HCEC 1CT (cell line): ENCODE measurements around the gene TK1.

Source experiments
- DNase-seq: peaks from one replicate; pipeline ENCODE4 v3.0.0-alpha.2; 2017

Gene TK1

DNA sequence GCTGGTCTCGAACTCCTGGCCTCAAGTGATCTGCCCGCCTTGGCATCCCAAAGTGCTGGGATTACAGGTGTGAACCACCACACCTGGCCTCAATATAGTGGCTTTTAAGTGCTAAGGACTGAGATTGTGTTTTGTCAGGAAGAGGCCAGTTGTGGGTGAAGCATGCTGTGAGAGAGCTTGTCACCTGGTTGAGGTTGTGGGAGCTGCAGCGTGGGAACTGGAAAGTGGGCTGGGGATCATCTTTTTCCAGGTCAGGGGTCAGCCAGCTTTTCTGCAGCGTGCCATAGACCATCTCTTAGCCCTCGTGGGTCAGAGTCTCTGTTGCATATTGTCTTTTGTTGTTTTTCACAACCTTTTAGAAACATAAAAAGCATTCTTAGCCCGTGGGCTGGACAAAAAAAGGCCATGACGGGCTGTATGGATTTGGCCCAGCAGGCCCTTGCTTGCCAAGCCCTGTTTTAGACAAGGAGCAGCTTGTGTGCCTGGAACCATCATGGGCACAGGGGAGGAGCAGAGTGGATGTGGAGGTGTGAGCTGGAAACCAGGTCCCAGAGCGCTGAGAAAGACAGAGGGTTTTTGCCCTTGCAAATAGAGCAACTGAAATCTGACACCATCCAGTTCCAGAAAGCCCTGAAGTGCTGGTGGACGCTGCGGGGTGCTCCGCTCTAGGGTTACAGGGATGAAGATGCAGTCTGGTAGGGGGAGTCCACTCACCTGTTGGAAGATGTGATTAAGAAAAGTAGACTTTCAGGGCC lies 32.7 kb upstream of the TK1 start:
- no peak for DNase-seq

DNA sequence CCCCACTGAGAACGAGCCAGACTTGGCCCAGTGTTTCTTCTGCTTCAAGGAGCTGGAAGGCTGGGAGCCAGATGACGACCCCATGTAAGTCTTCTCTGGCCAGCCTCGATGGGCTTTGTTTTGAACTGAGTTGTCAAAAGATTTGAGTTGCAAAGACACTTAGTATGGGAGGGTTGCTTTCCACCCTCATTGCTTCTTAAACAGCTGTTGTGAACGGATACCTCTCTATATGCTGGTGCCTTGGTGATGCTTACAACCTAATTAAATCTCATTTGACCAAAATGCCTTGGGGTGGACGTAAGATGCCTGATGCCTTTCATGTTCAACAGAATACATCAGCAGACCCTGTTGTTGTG lies 27.8 kb upstream of the TK1 start:
- DNase-seq = no peak

DNA sequence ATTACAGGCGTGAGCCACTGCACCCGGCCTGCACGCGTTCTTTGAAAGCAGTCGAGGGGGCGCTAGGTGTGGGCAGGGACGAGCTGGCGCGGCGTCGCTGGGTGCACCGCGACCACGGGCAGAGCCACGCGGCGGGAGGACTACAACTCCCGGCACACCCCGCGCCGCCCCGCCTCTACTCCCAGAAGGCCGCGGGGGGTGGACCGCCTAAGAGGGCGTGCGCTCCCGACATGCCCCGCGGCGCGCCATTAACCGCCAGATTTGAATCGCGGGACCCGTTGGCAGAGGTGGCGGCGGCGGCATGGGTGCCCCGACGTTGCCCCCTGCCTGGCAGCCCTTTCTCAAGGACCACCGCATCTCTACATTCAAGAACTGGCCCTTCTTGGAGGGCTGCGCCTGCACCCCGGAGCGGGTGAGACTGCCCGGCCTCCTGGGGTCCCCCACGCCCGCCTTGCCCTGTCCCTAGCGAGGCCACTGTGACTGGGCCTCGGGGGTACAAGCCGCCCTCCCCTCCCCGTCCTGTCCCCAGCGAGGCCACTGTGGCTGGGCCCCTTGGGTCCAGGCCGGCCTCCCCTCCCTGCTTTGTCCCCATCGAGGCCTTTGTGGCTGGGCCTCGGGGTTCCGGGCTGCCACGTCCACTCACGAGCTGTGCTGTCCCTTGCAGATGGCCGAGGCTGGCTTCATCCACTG lies 27.3 kb upstream of the TK1 start, which contains the start of gene BIRC5:
TSS of gene BIRC5 (plus strand) at position 238 of the 690 bp plus-strand sequence. CDS start at position 302, 64 bp downstream.
- peak; percentile 82 for DNase-seq

DNA sequence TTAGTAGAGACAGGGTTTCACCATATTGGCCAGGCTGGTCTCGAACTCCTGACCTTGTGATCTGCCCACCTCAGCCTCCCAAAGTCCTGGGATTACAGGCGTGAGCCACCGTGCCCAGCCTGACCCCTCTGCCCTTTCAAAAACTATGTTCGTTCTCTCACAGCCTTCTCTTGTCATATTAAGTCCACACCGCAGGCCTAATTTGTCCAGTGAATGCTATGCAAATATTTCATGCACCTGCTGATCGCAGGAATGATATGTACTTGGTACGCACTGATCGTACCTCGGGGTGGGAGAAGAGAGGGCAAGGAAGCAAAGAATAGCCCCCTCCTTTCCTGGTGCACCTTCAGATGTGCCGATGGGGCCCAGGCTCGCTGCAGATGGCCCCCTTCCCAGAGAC lies 24.2 kb upstream of the TK1 start:
- DNase-seq = no peak

DNA sequence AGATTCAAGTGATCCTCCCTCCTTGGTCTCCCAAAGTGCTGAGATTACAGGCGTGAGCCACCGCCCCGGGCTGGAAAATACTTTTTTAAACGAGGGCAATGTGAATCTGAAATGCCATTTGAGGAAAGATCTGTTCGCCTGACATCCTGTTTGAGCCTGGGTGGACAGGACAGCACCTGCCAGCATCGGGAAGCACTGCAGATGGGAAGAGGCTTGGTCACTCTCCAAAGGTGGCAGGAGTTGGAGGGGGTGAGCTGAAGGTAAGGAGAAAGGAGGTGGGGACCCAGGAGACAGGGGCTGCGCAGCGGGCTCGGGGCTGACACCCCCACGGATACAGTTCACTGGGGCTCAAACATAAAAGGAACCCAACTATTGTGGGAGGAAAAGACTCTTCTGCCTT lies 23.3 kb upstream of the TK1 start:
- DNase-seq = no peak

DNA sequence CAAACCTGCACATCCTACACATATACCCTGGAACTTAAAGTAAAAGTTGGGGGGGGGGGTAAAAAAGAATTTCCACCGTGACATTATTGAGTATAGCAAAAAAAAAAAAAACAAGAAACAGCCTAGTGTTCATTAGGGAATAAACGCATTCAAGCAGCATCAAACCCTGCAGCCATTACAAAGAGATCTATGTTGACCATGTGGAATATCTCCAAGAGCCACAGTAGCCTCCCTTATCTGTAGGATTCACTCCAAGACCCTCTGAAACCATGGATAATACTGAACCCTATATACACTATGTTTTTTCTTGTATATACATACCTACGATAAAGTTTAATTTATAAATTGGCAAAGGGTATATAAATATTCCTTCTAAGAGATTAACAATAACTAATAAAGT lies 21.6 kb upstream of the TK1 start:
- no peak for DNase-seq

DNA sequence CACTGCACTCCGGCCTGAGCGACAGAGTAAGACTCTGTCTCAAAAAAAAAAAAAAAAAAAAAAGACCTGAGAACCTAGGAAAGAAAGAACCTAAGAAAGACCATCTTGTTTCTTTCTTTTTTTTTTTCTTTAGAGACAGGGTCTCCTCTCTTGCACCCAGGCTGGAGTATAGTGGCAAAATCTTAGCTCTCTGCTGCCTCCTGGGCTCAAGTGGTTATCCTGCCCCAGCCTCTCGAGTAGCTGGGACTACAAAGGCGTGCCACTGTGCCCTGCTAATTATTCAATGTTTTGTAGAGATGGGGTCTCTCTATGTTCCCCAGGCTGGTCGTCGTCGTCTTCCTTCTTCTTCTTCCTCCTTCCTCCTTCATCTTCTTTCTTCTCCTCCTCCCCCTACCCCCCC lies 19.4 kb upstream of the TK1 start:
- DNase-seq = no peak

DNA sequence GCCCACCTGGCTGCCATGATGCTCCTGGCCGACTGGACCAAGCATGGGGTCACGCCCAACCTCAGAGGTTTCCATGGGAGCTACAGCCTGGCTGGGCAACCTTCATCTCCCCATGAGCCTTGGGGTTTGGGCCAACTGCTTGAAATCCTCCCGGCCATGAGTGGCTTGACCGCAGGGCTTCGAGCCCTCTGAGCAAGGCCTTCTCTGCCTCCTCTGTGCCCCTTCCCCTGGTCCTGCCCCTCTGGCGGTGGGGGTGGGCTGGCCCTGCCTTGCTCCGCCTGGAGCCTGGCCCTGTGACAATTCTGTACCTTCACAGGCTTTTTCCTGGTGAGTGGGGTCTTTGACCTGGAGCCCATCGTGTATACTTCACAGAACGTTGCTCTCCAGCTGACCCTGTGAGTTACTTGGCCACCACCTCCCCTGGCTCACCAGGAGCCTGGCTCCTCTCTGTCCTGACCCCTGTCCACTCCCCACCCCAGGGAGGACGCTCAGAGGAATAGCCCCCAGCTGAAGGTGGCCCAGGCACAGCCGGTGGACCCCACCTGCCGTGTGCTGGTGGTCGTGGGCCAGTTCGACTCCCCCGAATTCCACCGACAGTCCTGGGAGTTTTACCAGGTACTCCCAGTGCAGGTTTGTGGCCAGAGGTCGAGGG lies 18.4 kb upstream of the TK1 start:
- no peak for DNase-seq

DNA sequence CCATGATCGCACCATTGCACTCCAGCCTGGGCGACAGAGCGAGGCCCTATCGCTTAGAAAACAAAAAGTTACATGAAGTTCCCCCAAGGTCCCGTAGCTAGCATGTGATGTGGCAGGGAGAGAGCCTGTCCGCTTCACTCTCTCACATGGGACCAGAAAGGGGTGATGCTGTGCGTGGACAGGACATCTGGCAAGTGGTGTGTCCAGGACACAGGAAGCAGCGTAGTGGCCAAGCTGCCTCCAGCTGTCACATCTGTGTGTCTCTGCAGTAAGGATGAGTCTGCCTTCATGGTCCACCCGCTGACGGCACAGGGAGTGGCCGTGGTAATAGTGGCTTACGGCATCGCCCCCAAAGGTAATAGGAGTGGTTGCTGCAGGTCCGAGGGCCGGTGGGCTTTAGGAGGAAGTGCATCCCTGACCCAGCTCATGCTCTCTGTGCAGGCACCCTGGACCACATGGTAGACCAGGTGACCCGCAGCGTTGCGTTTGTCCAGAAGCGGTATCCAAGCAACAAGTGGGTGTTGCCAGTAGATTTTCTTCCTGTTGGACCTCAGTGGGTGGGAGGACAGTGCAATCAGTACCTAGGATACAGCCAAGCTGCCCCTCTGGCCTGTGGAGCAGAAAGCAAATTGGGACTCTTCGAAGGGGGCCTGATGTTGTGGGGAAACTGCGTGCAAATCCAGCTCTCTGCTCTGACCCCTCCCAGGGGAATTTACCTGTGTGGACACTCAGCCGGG lies 17.7 kb upstream of the TK1 start:
- no peak for DNase-seq

DNA sequence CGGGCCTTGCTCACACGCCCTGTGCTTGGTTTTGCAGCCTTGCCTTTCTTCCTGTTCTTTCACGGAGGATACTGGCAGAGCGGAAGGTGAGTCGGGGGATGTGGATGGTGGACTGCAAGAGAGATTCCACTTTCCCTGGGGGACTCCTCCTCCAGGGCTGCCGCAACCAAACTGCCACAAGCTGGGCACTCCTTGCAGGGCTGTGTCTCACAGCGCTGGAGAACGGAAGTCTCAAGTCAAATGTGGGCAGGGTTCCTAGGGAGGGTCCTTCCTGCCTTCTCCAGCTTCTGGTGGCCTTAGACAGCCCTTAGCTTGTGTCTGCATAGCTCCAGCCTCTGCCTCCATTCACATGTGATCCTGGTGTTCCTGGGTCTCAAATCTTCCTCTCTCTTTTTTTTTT lies 15.8 kb upstream of the TK1 start:
- DNase-seq = no peak

DNA sequence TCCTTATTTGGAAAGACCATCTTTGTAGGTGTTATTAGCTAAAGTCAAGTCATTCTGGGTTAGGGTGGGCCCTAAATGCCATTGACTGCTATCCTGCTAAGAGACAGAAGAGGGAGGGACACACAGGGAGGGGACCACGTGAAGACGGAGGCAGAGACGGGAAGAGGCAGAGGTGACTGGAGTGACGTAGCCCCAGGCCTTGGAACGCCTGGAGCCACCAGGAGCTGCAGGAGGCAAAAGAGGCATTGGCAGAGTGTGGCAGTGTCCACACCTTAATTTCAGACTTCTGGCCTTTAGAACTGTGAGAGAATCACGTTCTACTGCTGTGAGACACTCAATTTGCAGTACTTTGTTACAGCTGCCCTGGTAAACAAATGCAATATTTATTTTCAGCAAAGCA lies 13.6 kb upstream of the TK1 start:
- no peak for DNase-seq

DNA sequence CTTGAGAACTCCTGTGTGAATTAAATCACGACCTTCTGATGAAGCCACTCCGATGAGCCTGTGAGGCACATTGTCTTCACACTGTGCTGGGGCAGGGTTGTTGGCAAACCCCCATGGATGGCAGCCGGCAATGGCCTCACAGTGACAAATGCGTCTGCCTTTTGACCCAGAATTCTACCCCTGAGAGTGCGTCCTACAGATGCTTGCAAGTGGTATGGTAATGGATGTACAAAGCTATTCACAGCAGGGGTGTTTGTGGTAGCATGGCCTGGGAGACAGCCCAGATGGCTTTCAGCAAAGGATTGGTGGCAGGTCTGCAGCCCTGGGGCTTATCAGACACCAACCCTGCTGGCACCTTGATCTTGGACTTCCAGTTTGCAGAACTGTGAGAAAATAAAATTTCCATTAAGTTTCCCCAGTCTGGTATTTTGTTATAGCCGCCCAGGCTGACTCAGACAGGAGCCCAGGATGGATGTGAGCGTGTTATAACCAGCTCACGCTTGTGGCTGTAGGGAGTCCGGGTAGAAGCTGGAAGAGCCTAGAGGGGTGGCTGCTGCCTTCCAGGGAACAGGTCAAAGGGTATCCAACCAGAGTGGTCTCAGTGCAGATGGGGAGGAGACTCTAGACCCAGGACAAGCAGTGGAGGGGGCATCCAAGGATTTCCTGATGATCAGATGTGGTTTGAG lies 10.4 kb upstream of the TK1 start:
- DNase-seq = no peak

DNA sequence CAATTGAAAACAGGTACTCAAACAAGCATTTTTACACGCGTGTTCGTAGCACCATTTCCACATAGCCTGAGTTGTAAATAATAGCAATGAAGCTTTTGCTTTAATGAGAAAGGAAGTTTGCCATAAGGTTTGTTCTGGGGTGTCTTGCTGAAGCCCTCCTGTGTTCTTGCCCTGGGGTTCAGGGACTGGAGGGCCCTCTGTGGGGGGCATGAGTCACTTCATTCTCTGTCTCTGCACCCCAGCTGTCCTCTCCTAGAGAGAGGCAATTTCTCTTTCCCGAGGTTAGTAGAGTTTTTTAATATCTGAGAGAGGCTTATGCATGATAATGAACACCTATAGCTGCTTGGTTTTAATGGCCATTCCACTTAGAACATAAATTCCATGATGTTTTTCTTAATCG lies 9.9 kb upstream of the TK1 start:
- peak; percentile 29 for DNase-seq

DNA sequence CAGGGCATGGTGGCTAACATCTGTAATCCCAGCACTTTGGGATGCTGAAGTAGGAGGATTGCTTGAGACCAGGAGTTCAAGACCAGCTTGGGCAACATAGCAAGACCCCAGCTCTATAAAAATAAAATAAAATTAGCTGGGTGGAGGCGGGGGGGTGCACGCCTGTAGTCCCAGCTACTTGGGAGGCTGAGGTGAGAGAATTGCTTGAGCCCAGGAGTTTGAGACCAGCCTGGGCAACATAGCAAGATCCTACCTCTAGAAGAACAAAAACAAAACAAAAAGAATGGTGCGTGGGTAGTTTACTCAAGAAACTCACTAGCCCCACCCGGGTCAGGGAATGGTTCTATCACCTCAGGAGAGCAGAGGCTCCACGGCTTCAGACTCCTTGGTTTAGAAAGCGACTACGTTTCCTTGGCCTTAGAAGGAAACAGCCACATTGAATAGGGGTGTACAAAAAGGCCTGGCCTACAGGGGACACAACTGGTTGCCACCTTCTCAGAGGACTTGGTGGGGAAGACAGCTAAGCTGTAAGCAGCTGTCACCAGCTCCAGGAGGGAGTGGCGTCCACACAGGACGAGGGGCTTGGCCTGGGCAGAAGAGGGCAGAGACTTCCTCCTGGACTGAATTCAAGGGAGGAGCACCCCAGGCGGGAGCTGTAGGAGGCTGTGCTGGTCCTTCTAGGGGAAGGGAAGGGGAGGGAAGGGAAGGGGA lies 716 bp downstream of the TK1 start:
- peak; percentile 34 for DNase-seq

DNA sequence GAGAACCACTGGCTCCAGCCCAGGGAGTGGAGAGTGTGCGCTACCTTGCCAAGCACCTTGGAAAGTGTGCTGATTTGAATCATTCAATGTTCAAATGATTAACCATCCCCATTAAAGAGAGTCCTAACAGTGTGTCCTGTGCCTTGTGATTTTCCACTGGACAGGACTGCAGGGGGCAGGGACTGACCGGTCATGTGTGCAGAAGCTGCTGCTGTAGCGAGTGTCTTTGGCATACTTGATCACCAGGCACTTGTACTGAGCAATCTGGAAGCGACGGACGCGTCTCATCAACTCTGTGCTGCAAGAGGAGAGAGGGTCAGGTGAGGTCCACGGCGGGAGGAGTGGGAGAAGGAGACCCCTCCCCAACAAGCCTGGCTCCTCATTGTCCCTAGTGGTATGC lies 2.0 kb downstream of the TK1 start:
- DNase-seq = no peak

DNA sequence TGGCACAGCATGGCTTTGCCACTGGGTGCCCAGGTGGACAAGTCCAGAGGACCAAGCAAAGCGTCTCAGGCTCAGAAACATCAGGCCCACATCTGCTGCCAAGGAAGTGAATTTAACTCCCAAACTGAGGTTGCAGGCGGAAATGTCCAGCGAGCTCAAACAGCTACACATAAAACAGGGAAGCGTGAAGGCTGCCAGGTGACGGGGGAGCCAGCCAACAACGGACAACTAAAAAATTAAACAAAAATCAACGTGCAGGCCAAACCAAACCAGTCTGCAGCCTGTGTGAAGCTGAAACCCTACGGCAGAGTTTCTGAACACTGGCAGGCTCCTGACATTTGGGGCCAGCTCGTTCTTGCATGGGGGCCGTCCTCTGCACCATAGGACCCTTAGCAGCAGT lies 2.5 kb downstream of the TK1 start:
- DNase-seq = no peak

DNA sequence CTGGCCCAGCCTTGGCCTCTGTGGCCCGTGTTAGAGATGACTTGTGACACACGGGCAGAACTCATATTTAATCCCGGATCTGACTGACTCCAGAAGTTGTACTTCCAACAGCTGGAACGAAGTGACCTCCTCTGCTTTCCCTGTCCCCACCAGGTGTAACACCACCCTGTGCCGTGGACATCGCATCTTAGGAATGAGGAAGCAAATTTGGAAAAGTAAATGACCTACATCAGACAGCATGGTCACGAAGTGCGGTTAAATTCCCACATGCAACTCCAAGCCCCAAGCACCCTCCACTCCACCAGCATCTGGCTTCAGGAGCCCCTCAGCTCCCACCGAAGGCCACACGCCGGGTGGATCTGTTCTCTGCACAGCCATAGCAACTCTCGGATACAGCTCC lies 2.9 kb downstream of the TK1 start:
- DNase-seq = no peak

DNA sequence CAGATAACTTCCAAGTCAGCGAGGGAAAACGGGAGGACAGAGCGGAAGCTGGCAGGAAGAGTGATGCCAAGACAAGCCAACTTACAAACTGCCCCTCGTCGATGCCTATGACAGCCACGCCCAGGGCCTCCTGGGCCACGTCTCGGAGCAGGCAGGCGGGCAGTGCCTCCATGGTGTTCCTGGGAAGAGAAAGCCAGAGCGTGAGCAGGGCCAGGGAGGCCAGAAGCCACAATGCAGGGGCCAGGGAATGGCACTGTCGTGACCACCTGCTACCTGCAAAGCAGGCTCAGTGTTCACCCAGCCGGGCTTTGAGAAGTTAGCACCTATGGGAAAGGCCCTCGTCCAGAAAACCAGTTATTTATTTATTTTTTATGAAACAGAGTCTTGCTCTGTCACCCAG lies 4.3 kb downstream of the TK1 start:
- DNase-seq = no peak

DNA sequence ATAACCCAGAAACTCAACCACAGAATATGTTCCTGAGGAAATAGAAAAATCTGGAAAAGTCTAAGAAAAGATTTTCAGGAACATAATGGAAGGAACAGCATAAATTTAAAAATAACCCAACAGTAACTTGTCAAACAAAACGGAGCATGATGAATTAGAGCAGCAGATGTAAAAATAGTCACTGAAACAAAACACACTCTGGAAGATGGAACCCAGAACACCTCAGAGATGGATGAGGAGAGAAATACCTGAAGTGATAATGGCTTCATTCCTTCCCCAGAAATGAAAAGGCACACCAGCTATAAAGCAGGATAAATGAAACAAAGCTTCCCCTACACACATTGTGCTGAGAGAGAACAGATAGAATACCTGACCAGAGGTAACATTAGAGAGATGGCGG lies 6.3 kb downstream of the TK1 start:
- no peak for DNase-seq

DNA sequence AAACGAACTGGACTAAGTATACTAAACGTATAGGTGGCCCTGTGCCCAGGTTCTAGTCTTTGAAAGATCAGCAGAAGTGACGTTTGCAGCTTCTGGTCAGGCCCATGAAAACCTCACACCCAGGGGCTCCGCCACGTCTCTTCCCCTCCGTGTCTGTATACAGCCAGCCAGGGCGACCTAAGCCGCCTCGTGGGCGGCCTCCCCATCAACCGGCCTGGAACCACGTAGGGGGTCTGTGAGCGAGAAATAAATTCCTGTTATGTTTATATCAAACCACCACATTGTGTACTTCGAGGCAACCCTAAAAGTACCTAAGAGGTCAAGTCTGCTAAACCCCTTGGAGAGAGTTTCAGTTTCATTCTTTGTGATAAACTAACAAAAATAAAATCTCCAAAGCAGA lies 6.8 kb downstream of the TK1 start:
- no peak for DNase-seq

DNA sequence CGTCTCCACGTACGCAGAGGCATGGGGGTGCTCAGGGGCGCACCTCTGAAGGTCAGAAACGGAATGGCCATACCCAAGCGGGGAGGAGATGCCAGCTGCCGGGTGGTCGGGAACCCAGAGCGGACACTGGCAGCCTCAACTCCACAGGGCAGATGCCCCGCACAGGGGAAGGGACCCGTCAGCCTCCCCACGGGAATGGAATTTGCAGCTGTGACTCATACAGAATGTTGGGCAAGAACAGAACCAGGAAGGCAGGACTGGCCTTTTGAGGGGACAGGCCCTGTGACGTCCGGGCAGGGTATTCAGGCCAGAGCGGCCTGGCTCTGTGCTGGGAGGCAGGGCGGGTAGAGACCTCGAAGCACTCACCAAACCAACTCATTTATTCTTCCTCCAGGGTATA lies 7.5 kb downstream of the TK1 start:
- DNase-seq = peak; percentile 49

DNA sequence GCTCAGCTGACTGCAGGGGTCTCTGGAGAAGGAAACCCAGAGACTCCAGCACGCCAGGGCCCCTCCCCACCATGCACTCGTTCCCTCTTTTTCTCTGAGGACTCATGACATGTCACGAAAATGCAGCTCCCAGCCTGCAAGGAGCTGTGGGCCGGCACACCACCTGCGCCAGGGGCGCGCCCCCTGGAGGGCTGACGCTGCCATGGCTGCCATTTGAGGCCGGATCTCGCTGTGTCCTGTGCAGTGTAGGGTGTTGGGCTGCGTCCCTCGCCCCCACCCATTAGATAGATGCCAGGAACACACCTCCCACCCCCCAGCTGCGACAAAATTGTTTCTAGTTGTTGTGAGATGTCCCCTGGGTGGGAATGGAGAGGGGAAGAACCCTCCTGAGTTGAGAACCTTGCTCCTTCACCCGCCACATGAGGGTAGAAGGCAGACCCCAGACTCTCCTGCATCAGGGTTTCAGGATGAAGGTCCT lies 10.3 kb downstream of the TK1 start:
- no peak for DNase-seq
